ENCODE data around the gene OR52B2. TPM values are rescaled to one million over a fixed set of nuclear protein-coding genes. Genes with fewer than 3 reads are reported as not detected.

OR52B2 gene
- total RNA-seq: not detected in 2 replicates

GRCh38 chr11:6170226-6170625 lies at the start of gene OR52B2:
Gene OR52B2, minus strand, starts transcription at chr11:6170326. Its CDS starts 0 bp downstream, at chr11:6170326.

GRCh38 chr11:6205366-6205765 lies 35.2 kb upstream of the OR52B2 start, which contains the start of gene C11orf42:
Gene C11orf42, plus strand, starts transcription at chr11:6205557. Its CDS starts 59 bp downstream, at chr11:6205616.

GRCh38 chr11:6199174-6199810 lies 29.2 kb upstream of the OR52B2 start, which contains the start of gene OR52W1:
Gene OR52W1, plus strand, starts transcription at chr11:6199224. Its CDS starts 0 bp downstream, at chr11:6199224.

Other genes starting within 250 kb of the OR52B2 start
- gene OR56A3, start 228.1 kb downstream of the OR52B2 start, total RNA-seq: not detected in 2 replicates
- not detected in 2 replicates for gene OR56A5, start 201.8 kb downstream of the OR52B2 start, total RNA-seq
- not detected in 2 replicates for gene OR52L1, start 183.3 kb downstream of the OR52B2 start, total RNA-seq
- gene OR56A4, start 163.4 kb downstream of the OR52B2 start, total RNA-seq: not detected in 2 replicates
- gene OR56A1, start 139.6 kb downstream of the OR52B2 start, total RNA-seq: under 0.01 TPM in 1 of 2 replicates, not detected in the other
- gene OR56B4, start 62.6 kb downstream of the OR52B2 start, total RNA-seq: not detected in 2 replicates
- not detected in 2 replicates for gene OR52W1, start 28.9 kb upstream of the OR52B2 start, total RNA-seq
- gene C11orf42, start 35.2 kb upstream of the OR52B2 start, total RNA-seq: not detected in 2 replicates
- 24.9 and 36.5 TPM in 2 replicates for gene FHIP1B, start 64.3 kb upstream of the OR52B2 start, total RNA-seq
- gene CNGA4, start 68.8 kb upstream of the OR52B2 start, total RNA-seq: 0.44 TPM in 1 of 2 replicates, not detected in the other
- not detected in 2 replicates for gene CCKBR, start 89.5 kb upstream of the OR52B2 start, total RNA-seq
- gene CAVIN3, start 150.2 kb upstream of the OR52B2 start, total RNA-seq: 357 and 444 TPM in 2 replicates
- gene SMPD1, start 220.1 kb upstream of the OR52B2 start, total RNA-seq: 34.9 and 44.4 TPM in 2 replicates
- gene APBB1, start 248.8 kb upstream of the OR52B2 start, total RNA-seq: 38.5 and 45.1 TPM in 2 replicates

Measured in placental pericyte (primary cell).